Effector CD8-positive, alpha-beta T cell (primary cell): ENCODE results near the gene ZNF107.
"Not testable (repeated sequence)": the region's sequence is repeated elsewhere in the genome, so short reads cannot be mapped to it uniquely, and the experiment has no call there.

Experiments
- DNase-seq: peaks from one replicate; lab custom pipeline; 2025; lab: John Stamatoyannopoulos, UW

The ZNF107 gene

GRCh38 chr7:64733550-64734240 lies 67.8 kb downstream of the ZNF107 start:
- no peak for DNase-seq

GRCh38 chr7:64736575-64736974 lies 70.6 kb downstream of the ZNF107 start:
- DNase-seq: no peak

DNA sequence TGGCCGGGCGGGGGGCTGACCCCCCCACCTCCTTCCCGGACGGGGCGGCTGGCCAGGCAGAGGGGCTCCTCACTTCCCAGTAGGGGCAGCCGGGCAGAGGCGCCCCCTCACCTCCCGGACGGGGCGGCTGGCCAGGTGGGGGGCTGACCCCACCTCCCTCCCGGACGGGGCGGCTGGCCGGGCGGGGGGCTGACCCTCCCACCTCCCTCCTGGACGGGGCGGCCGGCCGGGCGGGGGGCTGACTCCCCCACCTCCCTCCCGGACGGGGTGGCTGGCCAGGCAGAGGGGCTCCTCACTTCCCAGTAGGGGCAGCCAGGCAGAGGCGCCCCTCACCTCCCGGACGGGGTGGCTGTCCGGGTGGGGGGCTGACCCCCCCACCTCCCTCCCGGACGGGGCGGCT lies 72.5 kb downstream of the ZNF107 start:
- DNase-seq: not testable (repeated sequence)

- not testable (repeated sequence) for DNase-seq
Measured at GRCh38 chr7:64738953-64739352, 73.0 kb downstream of the ZNF107 start.

GRCh38 chr7:64744680-64745079 lies 78.7 kb downstream of the ZNF107 start:
- no peak for DNase-seq

GRCh38 chr7:64747802-64748201 lies 81.9 kb downstream of the ZNF107 start:
- DNase-seq: no peak

DNA sequence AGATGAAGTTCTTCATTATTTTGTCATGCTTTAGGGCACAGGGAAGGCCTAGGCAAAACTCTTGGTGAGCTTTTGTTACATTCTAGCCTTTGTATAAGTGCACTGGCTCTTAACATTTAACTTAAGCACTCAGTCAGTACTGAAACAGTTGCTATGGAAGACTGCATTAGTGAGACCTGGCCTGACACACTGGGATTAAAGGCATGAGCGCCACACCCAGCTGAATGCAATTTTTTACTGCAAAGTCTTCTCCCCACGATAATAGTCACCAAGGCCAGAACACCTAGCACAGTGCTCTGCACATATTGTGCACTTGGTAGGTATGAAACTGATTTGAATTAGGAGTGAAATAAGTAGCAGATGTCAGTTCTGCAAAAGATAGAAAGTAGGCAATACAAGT lies 87.1 kb downstream of the ZNF107 start:
- no peak for DNase-seq

- no peak for DNase-seq
Measured at GRCh38 chr7:64755865-64756264, 89.9 kb downstream of the ZNF107 start.

DNA sequence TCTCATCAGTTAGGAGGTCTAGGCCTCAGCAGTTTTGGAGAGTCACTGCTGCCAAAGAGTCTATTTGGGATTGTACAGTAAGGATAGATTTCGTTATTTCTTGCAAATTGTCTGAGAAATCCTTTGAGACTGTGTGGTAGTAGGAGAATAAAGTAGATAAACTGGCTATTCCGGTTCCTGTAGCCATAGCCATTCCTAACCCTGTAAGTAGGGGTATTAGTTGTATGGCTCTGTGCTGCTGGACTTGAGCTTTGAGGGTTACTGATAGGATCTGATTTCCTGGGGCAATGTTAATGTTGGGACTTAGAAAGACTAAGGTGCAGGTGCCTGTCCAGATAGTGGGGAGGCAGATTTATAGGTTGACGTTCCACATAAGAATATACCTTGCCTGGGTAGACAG lies 92.2 kb downstream of the ZNF107 start:
- no peak for DNase-seq
